ENCODE measurements around the gene LAMC1.

The LAMC1 gene

DNA sequence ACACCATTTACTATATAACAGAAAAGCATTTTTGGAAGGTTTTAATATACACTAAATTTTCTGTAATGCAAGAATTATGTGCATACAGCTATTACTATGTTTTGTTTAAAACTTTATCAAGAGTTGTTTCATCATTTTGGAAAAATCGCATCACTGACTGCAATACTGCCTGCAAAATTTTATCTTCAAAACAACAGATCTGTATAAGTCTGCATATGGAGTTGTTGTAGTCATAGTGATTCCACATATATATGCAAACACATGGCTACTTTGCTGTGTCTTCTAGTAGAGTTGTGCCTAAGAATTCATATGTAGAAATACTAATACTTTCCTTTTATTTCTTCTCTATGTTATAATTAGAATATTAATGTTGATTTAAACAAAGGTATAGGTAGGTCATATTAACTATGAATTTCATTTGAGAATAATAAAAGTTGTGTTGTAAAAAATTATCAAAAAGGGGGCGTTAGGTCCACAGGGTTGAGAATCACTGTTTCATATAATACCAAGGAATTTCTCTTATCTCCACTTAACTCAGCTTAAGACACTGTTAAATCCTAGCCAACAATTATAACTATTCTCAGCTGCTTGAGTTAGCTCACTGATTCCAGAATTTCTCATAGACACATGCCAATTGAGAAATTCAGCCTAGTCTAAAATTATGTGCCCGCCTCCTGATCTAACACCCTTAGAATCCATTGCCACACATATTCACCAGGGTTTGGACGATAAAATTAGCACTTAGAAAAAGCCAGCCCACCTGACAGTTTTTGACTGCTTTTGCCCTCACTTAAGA lies 22.9 kb upstream of the LAMC1 start:
- no peak for DNase-seq (ENCODE audit: low read depth)
- TF ChIP-seq, protein P1, sequence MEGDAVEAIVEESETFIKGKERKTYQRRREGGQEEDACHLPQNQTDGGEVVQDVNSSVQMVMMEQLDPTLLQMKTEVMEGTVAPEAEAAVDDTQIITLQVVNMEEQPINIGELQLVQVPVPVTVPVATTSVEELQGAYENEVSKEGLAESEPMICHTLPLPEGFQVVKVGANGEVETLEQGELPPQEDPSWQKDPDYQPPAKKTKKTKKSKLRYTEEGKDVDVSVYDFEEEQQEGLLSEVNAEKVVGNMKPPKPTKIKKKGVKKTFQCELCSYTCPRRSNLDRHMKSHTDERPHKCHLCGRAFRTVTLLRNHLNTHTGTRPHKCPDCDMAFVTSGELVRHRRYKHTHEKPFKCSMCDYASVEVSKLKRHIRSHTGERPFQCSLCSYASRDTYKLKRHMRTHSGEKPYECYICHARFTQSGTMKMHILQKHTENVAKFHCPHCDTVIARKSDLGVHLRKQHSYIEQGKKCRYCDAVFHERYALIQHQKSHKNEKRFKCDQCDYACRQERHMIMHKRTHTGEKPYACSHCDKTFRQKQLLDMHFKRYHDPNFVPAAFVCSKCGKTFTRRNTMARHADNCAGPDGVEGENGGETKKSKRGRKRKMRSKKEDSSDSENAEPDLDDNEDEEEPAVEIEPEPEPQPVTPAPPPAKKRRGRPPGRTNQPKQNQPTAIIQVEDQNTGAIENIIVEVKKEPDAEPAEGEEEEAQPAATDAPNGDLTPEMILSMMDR (IDR thresholded peaks at IDR 0.05; ENCODE audit: insufficient read depth, low read depth, low read length, missing control alignments) = no peak
- H3K4me3 ChIP-seq (ENCODE audit: low read length) = no peak overlapping the region

DNA sequence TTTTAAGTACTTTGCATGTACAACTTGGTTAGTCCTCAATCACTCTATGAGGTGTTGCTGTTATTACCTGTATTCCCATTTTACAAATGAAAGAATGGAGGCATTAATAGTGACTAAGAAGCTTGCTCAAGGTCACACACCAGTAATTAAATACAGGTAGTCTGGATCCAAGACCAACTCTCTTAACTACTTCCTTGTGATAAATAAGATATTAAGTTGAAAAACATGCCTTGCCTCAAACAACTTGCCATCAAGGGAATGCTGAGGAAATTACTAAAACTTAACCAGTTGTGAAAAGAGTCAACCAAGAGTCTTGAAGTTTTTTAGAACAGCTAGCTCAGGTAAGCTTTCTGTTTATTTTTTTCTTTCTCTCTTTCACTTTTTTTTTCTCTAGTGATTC lies 21.0 kb upstream of the LAMC1 start:
- no peak overlapping the region for H3K4me3 ChIP-seq (ENCODE audit: low read length)
- TF ChIP-seq, protein P1 (IDR thresholded peaks at IDR 0.05; ENCODE audit: insufficient read depth, low read depth, low read length, missing control alignments) = no peak
- DNase-seq (ENCODE audit: low read depth) = no peak

DNA sequence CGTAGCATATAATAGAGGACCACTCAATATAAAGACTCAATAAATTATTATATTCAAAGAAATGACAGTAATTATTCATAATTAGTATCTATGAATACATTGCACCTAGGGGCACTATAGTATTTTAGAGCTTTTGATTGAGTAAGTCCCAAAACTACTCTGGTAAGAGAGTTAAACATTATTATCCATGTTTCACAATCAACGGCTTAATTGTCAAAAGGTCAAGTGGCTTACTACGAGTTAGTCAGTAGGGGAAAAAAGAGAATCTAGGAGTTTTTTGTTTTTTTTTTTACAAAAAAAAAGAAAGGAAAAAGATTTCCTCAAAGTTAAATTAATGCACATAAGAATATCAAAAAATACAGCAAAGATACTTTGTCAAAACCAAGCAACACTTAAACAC lies 20.4 kb upstream of the LAMC1 start:
- DNase-seq (ENCODE audit: low read depth) = no peak
- no peak overlapping the region for H3K4me3 ChIP-seq (ENCODE audit: low read length)
- TF ChIP-seq, protein P1 (IDR thresholded peaks at IDR 0.05; ENCODE audit: insufficient read depth, low read depth, low read length, missing control alignments) = no peak

DNA sequence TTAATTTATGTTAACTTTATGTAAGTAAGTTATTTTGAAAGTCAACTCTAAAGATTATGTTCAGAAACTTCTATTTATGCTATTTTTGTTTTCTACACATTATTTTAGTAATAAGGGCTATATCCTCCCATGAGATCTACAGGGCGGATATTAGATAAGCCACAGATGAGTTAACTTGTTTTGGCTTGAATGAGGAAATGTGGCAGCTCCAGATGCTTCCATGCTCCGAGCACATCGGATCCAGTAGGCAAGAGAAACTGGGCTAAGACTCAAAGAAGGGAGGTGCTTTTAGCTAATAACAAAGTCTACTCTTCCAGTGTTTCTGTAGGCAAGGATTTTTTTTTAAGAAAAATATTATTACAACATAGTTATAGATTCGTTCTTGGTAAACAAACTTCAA lies 20.0 kb upstream of the LAMC1 start:
- peak; percentile 52 for DNase-seq (ENCODE audit: low read depth)
- no peak overlapping the region for H3K4me3 ChIP-seq (ENCODE audit: low read length)

DNA sequence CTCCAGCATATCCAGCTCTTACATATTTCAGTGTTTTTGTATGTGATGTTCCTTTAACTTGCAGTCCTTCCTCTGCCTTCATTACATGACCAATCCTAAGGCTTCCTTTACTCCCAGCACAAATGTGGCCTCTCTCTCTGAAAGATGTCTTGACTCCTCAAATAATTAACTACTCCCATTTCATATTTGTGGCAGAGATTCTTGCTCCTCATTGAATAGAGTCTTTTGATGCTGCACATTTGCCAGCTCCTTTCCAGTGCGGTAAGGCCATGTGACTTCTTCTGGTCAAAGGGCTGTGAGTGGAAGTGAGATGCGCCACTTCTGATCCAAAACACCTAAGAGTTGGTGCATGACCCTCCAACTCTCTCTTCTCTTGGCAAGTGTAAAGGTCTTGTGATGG lies 19.1 kb upstream of the LAMC1 start:
- no peak for DNase-seq (ENCODE audit: low read depth)
- TF ChIP-seq, protein P1 (IDR thresholded peaks at IDR 0.05; ENCODE audit: insufficient read depth, low read depth, low read length, missing control alignments) = no peak
- no peak overlapping the region for H3K4me3 ChIP-seq (ENCODE audit: low read length)

More for the DNA sequence above, 20.0 kb upstream of the LAMC1 start:
- TF ChIP-seq, protein P1 (IDR thresholded peaks at IDR 0.05; ENCODE audit: insufficient read depth, low read depth, low read length, missing control alignments) = no peak

DNA sequence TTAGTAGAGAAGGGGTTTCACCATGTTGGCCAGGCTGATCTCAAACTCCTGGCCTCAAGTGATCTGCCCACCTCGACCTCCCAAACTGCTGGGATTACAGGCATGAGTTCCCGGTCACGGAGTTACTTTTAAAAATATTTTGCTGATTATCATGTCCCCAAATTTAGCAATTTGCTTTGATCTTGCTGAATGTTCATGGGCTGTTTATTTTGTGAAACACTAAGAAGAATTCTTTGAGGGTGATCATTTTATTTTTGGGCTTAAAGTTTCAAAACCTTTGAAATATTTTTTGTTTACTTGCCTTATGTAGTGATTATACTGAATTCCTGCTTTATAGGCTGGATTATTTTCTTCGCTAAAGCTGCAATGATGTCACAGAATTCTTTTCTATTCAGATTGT lies 11.4 kb upstream of the LAMC1 start:
- DNase-seq (ENCODE audit: low read depth) = no peak
- TF ChIP-seq, protein P1 (IDR thresholded peaks at IDR 0.05; ENCODE audit: insufficient read depth, low read depth, low read length, missing control alignments) = no peak
- no peak overlapping the region for H3K4me3 ChIP-seq (ENCODE audit: low read length)
